HG02571 (cell line): ENCODE measurements around the gene QSER1.
"Not testable (repeated sequence)": the region's sequence is repeated elsewhere in the genome, so short reads cannot be mapped to it uniquely, and the experiment has no call there.

Source experiments
- ATAC-seq: cut with Tn5 transposase; IDR thresholded peaks from one replicate; pipeline ENCODE4 v1.9.1; 2021; ENCODE audit warnings: mild to moderate bottlenecking, moderate library complexity; ENCODE audit not compliant: unreplicated experiment

Gene QSER1

DNA sequence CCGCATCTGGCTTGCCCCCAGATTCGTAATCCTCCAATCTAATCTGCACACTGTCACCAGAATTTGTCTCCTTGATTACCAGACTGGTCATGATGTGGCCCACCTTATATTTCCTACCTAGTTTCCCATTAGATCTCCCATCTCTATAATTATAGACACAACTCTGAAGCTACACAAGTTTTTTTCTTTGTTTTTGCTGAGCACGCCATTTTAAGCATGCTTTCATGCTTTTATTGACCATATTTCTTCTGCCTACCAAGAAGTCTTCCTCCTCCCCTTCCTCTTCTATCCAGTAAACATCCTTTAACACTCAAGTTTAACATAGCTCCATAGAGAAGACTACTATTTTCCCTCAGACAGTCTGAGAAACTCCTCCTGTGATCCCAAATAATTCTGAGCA, 98.8 kb downstream of the QSER1 start:
- ATAC-seq = no peak

DNA sequence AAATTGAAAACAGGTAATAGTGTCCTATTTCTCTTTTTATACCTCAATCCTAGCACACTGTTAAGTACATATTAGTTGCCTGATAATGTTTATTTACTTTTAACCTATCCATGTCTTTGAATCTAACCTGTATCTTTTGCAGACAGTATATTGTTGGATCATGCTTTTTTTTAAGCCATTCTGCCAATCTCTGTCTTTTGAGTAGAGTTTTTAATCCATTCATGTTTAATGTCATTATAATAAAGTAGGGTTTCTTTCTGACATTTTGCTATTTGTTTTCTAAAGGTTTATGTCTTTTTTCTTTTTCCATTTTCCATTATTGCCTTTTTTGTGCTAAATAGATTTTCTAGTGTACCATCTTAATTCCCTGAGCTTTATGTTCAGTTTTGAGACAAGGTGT, 99.3 kb downstream of the QSER1 start:
- ATAC-seq = no peak

DNA sequence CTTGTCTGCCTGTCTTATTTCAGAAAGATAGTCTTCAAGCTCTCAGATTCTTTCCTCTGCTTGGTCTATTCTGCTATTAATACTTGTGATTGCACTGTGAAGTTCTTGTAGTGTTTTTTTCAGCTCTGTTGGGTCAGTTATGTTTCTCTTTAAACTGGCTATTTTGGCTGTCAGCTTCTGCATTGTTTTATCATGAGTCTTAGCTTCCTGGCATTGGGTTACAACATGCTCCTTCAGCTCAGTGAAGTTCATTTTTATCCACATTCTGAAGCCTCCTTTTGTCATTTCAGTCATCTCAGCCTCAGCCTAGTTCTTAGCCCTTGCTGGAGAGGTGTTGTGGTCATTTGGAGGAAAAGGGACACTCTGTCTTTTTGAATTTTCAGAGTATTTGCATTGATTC, 107.6 kb downstream of the QSER1 start:
- no peak for ATAC-seq

DNA sequence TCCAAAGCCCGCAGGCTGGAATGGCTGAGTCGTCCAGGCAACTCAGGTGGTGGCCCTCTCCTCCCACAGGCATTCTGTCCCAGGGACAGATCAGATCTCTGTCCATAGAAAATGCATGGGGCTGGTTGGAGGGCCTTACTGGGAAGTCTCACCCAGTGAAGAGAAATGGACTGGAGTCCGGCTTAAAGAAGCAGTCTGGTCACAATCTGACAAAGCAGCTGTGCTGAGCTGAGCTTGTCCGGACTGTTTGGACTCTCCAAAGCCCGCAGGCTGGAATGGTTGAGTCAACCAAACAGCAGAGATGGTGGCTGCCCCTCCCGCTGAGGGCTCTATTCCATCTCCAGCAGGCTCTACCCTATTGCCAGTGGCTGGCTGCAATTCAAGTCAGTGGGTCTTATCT, 108.7 kb downstream of the QSER1 start:
- no peak for ATAC-seq

GRCh38 chr11:33001751-33002542, 109.3 kb downstream of the QSER1 start:
- ATAC-seq = no peak

DNA sequence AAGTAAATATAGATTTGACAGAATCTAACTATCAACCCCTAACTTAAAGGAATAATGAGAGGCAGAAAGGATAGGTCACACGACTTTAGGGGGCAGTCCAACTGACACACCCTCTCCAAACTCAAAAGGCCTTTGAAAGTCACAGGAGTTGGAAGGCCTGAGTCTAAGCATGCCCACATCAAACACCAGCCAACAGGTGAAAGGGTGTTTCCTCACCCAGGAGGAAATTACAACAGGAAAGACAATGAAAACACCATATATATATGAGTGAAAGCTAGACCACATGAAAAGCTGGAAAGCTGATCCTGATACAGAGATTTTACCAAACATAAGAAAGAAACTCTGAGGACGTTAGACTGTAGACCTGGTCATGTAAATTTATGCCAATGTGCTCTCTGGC, 112.6 kb downstream of the QSER1 start:
- no peak for ATAC-seq

DNA sequence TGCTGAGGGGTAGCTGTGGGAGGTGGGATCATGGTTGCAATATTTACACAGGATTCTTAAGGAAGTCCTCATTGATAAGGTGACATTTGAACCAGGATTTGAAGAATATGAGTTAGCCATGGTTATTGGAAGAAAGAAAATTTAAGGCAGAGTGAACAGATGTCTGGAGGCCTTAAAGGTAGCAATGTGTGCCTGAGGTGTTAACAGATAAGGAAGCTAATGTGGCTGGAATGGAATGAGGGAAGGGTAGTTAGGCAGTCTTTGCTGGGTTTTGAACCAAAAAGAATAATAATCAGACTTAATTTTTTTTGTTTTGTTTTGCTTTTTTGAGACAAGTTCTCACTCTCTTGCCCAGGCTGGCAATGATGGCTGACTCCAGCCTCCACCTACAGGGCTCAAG, 113.4 kb downstream of the QSER1 start:
- no peak for ATAC-seq

GRCh38 chr11:33013755-33014154, 121.1 kb downstream of the QSER1 start:
- no peak for ATAC-seq

DNA sequence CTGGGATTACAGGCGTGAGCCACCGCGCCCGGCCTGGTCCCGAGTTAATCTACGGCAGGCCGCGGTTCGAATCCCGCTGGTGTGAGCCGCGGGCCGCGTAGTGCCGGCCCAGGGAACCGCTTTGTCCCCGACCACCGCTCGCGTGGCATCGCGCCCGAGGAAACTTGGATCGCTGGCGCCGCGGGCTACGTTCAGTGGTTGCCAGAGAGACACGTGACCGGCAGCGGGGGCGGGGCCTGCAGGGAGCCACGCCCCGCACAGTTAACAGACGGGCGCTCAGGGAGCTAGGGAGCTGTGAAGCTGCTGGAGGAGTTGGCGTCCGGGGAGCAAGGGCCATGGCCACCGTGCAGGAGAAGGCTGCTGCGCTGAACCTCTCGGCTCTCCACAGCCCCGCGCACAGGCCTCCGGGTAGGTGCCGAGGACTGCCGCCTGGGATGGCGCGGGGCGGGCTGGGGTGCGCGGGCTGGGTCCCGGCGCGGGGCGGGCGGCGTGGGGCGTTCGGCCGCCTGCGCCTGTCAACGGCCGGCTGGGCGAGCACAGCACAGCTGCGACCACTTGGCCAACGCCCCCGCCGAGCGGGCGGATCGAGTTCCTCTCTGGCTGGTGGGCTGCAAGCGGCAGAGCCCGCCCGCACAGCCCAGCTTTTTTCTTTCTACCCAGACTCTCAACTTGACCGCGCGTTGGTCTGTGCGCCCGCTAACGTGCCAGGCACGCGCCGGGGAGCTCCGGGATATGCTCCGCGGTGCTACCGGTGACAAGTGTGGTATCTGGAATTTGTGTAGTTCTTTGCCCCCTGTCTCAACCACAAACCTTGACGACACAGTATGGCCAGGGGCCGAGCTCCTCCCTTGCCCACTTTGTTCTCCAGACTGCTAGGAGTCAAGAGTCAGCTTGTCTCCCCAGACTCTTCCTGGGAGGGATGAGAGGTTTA, 123.3 kb downstream of the QSER1 start, which contains the start of gene DEPDC7:
TSS of gene DEPDC7 (plus strand) at position 258 of the 931 bp plus-strand sequence. CDS start at position 336, 78 bp downstream.
- peak; percentile 77 for ATAC-seq

DNA sequence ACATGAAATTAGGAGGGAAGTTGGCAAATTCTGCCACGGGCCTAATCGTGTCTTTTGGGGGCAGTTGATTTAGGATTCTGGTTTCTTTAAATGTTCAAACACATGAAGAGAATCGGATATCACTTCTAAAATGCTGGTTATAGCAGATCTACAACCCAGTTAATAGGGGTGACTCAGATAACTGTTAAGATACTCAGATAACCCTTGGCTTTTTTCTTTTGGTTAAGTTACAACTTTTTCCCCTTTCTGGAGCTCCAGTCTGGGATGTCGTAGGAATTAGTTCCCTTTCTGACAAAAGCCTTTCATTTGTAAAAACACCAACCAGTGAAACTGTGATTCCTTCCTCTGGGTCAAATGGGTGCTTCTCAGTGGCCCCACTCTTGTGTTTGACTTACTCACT, 124.0 kb downstream of the QSER1 start:
- ATAC-seq = no peak

GRCh38 chr11:33017478-33017877, 124.9 kb downstream of the QSER1 start:
- no peak for ATAC-seq

GRCh38 chr11:33017965-33018364, 125.4 kb downstream of the QSER1 start:
- no peak for ATAC-seq

DNA sequence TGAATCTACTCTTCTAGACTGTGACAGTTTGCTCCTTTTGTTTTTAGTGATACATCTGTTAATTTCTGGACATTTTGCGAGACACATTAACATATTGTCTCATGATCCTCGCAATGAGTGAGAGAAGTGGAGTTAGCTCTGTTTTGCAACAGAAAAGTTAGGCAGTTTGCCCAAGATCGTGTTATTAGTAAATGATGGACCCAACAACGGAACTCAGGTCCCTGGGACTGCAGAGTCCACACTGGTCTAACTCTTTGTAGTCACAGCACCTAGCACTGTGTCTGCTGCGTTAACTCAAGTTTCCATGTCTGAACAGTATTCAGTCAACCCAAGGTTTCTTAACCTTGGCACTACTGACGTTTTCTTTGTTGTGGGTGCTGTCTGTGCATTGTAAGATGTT, 126.2 kb downstream of the QSER1 start:
- ATAC-seq = no peak

- ATAC-seq = no peak
Observed at GRCh38 chr11:33021501-33021900, 128.9 kb downstream of the QSER1 start.

- ATAC-seq = no peak
Observed at GRCh38 chr11:33021937-33022336, 129.3 kb downstream of the QSER1 start.

GRCh38 chr11:33025339-33025722, 132.7 kb downstream of the QSER1 start:
- ATAC-seq = no peak

GRCh38 chr11:33027233-33027632, 134.6 kb downstream of the QSER1 start:
- no peak for ATAC-seq

DNA sequence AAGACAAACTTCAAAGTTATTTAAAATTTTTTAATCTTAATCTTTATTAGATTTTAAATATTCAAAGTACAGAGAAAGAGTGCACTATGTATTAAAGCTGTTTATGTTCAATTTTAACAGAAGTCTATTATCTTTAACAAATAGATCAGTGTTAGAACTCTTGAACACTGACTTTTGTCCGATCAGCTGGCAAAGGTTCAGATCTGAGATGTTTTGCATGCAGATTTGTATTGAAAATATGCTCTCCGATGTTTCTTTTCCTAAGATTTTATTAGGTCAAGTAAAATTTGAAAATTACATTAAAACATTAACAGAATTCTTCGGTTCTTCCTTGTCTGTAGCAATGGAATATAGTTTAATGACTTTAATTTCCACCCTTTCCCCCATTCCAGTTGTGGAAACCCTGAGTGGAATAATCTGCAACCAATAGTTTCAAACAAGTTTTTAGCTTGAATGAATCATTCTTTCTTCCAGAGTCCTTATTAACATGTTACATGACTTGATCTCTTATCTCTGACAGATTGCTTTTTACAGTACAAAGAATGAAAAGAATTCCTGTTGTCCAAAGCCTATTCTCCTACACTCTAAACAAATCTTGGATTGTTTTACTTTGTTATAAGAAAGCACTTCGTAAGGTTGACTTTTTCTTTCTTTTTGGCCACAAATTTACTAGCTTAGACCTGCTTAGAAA, 135.4 kb downstream of the QSER1 start:
- ATAC-seq = no peak

DNA sequence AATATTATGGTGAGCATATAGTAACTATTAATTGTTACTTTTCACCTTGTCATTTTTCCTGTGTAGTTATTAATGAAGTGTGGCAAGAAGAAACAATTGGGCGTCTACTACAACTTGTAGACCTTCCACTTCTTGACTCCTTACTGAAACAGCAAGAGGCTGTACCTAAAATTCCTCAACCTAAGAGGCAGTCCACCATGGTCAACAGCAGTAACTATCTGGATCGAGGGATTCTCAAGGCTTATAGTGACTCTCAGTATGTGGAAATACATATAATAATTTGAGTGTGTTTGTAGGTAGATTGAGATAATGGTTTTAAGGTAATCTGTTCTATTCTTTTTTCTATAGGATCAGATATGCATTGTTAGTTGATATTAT, 135.9 kb downstream of the QSER1 start:
- no peak for ATAC-seq

DNA sequence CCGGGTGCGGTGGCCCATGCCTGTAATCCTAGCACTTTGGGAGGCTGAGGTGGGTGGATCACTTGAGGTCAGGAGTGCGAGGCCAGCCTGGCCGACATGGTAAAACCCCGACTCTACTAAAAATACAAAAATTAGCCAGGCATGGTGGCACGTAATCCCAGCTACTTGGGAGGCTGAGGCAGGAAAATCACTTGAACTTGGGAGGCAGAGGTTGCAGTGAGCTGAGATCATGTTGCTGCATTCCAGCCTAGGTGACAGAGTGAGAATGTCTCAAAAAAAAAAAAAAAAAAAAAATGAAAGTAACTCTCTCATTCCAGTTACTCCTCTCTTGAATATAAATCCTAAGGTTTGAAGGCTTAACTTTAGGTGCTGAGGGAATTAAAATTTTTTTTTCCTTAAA, 136.6 kb downstream of the QSER1 start:
- not testable (repeated sequence) for ATAC-seq
